ENCODE measurements around the gene OSBP. TPM values are rescaled to one million over a fixed set of nuclear protein-coding genes. Genes with fewer than 3 reads are reported as not detected.

Gene OSBP
- total RNA-seq, 1 experiment from 2014 or later = 45.4 TPM

DNA sequence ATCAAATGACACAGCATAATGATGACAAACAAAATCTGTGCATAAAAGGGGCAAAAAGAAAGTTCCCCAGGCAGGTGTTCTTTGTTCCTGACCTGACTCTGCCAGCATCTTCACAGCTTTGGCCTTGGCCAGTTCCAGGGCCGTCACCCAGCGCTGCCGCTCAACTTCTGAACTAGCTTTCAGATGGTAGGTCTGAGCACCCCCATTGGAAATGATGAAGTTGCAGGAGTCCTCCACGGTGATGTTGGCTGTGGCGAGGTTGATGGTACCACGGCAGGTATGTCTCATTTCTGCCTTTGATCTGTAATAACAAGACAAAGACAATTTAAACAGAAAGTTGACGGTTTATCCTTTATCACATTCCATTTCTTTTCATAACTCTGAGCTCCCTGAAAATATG is 5.3 kb downstream of the OSBP start:
- no peaks in the 10 kb centered on the region for H3K9me3 Mint-ChIP-seq
- ChIA-PET CTCF (no interaction called here), POLR2A (interaction anchor here (0.7 kb wide), 1 partner anchor 17 kb away, joined by 5 read pairs; no protein-coding TSS in a partner anchor)
- H3K4me1 Mint-ChIP-seq = peaks cover 26% of the 10 kb centered on the region
- no peak overlapping the region for H3K27ac Mint-ChIP-seq
- no peak for TF ChIP-seq IRF2 (CRISPR knock-in tag; IDR thresholded peaks at IDR 0.05; ENCODE audit: borderline replicate concordance, low read depth)
- TF ChIP-seq GRHL2 (CRISPR knock-in tag; IDR thresholded peaks at IDR 0.05; ENCODE audit: insufficient replicate concordance, severe bottlenecking) = no peak
- no peak for TF ChIP-seq OVOL2 (CRISPR knock-in tag; IDR thresholded peaks at IDR 0.05; ENCODE audit: borderline replicate concordance)
- TF ChIP-seq RELA (CRISPR knock-in tag; IDR thresholded peaks at IDR 0.05; ENCODE audit: borderline replicate concordance) = no peak
- no peak overlapping the region for H3K4me3 Mint-ChIP-seq
- no peak for DNase-seq (ENCODE audit: low spot score)
- H3K36me3 Mint-ChIP-seq = peaks cover 47% of the 10 kb centered on the region
- ATAC-seq = no peak
- H3K27me3 Mint-ChIP-seq (ENCODE audit: low read depth) = no peaks in the 10 kb centered on the region

DNA sequence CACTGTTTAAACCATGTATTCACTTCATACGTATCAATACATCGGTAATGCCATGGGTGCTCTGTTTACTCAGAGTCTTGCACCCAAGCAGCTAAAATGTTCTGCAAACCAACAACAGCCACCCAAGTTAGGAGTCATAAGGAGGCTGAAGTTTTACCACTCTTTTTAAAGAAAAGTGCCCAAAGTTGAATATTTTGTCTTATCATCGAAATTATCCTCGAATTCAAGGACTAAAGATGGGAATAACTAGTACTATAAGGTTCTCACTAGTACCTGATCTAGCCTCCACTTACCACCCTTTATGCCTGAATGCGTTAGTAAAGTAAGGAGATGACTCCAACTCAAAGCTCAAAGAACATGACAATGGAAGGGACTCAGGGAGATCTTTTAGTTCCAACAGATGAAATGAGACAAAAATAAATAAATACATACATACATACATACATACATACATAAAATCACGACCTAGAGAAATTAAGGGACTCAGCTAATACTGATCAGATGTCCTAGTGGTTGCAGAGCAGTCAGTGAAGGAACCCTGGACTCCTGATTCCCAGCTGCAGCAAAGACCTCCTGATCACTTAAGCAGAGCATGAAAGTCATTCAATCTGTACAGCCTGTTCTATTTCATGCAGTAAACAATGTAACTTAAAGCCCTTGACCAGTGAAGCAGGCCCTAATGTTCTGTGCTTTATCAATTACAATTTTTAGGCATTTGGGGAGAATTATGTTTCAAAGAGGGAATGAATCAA is 7.7 kb downstream of the OSBP start:
- Mint-ChIP-seq H3K4me1 (peaks cover 7% of the 10 kb centered on the region), H3K27me3 (ENCODE audit: low read depth) (no peaks in the 10 kb centered on the region), H3K36me3 (peaks cover 55% of the 10 kb centered on the region), H3K27ac (no peak overlapping the region), H3K9me3 (no peaks in the 10 kb centered on the region), H3K4me3 (no peak overlapping the region)
- no peak for ATAC-seq
- DNase-seq (ENCODE audit: low spot score) = no peak
- TF ChIP-seq E2F4 (CRISPR knock-in tag; IDR thresholded peaks at IDR 0.05; ENCODE audit: borderline replicate concordance, low read depth) (no peak), MAX (CRISPR knock-in tag; IDR thresholded peaks at IDR 0.05) (no peak), NR3C1 (CRISPR knock-in tag; conservative IDR thresholded peaks at IDR 0.05; ENCODE audit: low read depth) (no peak), ZBTB21 (CRISPR knock-in tag; IDR thresholded peaks at IDR 0.05; ENCODE audit: borderline replicate concordance) (no peak), ATF2 (CRISPR knock-in tag; IDR thresholded peaks at IDR 0.05; ENCODE audit: borderline replicate concordance, low read depth) (no peak), ZNF263 (CRISPR knock-in tag; IDR thresholded peaks at IDR 0.05; ENCODE audit: low read depth) (no peak), ZNF532 (CRISPR knock-in tag; IDR thresholded peaks at IDR 0.05; ENCODE audit: borderline replicate concordance) (no peak), NFATC4 (CRISPR knock-in tag; IDR thresholded peaks at IDR 0.05) (no peak), ZNF317 (CRISPR knock-in tag; IDR thresholded peaks at IDR 0.05; ENCODE audit: borderline replicate concordance, low read depth) (no peak), TCF7 (CRISPR knock-in tag; IDR thresholded peaks at IDR 0.05; ENCODE audit: low read depth) (no peak), TEAD4 (CRISPR knock-in tag; IDR thresholded peaks at IDR 0.05) (no peak), NR2C2 (CRISPR knock-in tag; IDR thresholded peaks at IDR 0.05) (no peak)
- TF ChIP-seq, protein P1, sequence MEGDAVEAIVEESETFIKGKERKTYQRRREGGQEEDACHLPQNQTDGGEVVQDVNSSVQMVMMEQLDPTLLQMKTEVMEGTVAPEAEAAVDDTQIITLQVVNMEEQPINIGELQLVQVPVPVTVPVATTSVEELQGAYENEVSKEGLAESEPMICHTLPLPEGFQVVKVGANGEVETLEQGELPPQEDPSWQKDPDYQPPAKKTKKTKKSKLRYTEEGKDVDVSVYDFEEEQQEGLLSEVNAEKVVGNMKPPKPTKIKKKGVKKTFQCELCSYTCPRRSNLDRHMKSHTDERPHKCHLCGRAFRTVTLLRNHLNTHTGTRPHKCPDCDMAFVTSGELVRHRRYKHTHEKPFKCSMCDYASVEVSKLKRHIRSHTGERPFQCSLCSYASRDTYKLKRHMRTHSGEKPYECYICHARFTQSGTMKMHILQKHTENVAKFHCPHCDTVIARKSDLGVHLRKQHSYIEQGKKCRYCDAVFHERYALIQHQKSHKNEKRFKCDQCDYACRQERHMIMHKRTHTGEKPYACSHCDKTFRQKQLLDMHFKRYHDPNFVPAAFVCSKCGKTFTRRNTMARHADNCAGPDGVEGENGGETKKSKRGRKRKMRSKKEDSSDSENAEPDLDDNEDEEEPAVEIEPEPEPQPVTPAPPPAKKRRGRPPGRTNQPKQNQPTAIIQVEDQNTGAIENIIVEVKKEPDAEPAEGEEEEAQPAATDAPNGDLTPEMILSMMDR (IDR thresholded peaks at IDR 0.05) = no peak
- TF ChIP-seq, protein P2, sequence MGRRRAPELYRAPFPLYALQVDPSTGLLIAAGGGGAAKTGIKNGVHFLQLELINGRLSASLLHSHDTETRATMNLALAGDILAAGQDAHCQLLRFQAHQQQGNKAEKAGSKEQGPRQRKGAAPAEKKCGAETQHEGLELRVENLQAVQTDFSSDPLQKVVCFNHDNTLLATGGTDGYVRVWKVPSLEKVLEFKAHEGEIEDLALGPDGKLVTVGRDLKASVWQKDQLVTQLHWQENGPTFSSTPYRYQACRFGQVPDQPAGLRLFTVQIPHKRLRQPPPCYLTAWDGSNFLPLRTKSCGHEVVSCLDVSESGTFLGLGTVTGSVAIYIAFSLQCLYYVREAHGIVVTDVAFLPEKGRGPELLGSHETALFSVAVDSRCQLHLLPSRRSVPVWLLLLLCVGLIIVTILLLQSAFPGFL (CRISPR knock-in tag; IDR thresholded peaks at IDR 0.05; ENCODE audit: borderline replicate concordance) = no peak
- ChIA-PET POLR2A (no interaction called here), CTCF (no interaction called here)
